ENCODE results near the gene TMEM167B.

Gene TMEM167B

GRCh38 chr1:109056064-109056463 is 34.5 kb upstream of the TMEM167B start:
- Histone ChIP-seq H3K36me3 (ENCODE audit: control insufficient read depth in 1 of 2, insufficient read depth in 2 of 2, low read length in 2 of 2) (no peaks in the 10 kb centered on the region), H3K4me1 (ENCODE audit: control insufficient read depth in 1 of 2, insufficient read depth in 2 of 2, low read length in 2 of 2) (no peaks in the 10 kb centered on the region), H3K9me3 (ENCODE audit: control insufficient read depth in 1 of 2, low read length in 2 of 2) (no peaks in the 10 kb centered on the region), H3K27me3 (ENCODE audit: control insufficient read depth in 1 of 2, insufficient read depth in 2 of 2, low read length in 2 of 2) (no peaks in the 10 kb centered on the region), H3K4me3 (ENCODE audit: low read depth in 1 of 2, low read length in 2 of 2) (no peak overlapping the region), H3K27ac (ENCODE audit: low read depth, low read length) (no peak overlapping the region), H3K9ac (ENCODE audit: low read depth in 1 of 2, low read length in 2 of 2) (no peak overlapping the region)

GRCh38 chr1:109059026-109059425 is 31.5 kb upstream of the TMEM167B start:
- no peaks in the 10 kb centered on the region for H3K4me1 ChIP-seq (ENCODE audit: control insufficient read depth in 1 of 2, insufficient read depth in 2 of 2, low read length in 2 of 2)
- H3K9ac ChIP-seq (ENCODE audit: low read depth in 1 of 2, low read length in 2 of 2): no peak overlapping the region
- H3K36me3 ChIP-seq (ENCODE audit: control insufficient read depth in 1 of 2, insufficient read depth in 2 of 2, low read length in 2 of 2): peaks cover 0 to 4% of the 10 kb centered on the region in 2 donors
- H3K9me3 ChIP-seq (ENCODE audit: control insufficient read depth in 1 of 2, low read length in 2 of 2): no peaks in the 10 kb centered on the region
- no peak overlapping the region for H3K27ac ChIP-seq (ENCODE audit: low read depth, low read length)
- no peak overlapping the region for H3K4me3 ChIP-seq (ENCODE audit: low read depth in 1 of 2, low read length in 2 of 2)
- no peaks in the 10 kb centered on the region for H3K27me3 ChIP-seq (ENCODE audit: control insufficient read depth in 1 of 2, insufficient read depth in 2 of 2, low read length in 2 of 2)

GRCh38 chr1:109060707-109061106 is 29.9 kb upstream of the TMEM167B start:
- no peaks in the 10 kb centered on the region for H3K9me3 ChIP-seq (ENCODE audit: control insufficient read depth in 1 of 2, low read length in 2 of 2)
- H3K9ac ChIP-seq (ENCODE audit: low read depth in 1 of 2, low read length in 2 of 2): no peak overlapping the region
- no peaks in the 10 kb centered on the region for H3K4me1 ChIP-seq (ENCODE audit: control insufficient read depth in 1 of 2, insufficient read depth in 2 of 2, low read length in 2 of 2)

GRCh38 chr1:109061183-109061582 is 29.4 kb upstream of the TMEM167B start:
- H3K36me3 ChIP-seq (ENCODE audit: control insufficient read depth in 1 of 2, insufficient read depth in 2 of 2, low read length in 2 of 2): peaks cover 0 to 11% of the 10 kb centered on the region in 2 donors
- no peak overlapping the region for H3K4me3 ChIP-seq (ENCODE audit: low read depth in 1 of 2, low read length in 2 of 2)
- no peaks in the 10 kb centered on the region for H3K4me1 ChIP-seq (ENCODE audit: control insufficient read depth in 1 of 2, insufficient read depth in 2 of 2, low read length in 2 of 2)
- no peaks in the 10 kb centered on the region for H3K27me3 ChIP-seq (ENCODE audit: control insufficient read depth in 1 of 2, insufficient read depth in 2 of 2, low read length in 2 of 2)
- H3K9me3 ChIP-seq (ENCODE audit: control insufficient read depth in 1 of 2, low read length in 2 of 2): no peaks in the 10 kb centered on the region
- H3K9ac ChIP-seq (ENCODE audit: low read depth in 1 of 2, low read length in 2 of 2): no peak overlapping the region
- H3K27ac ChIP-seq (ENCODE audit: low read depth, low read length): no peak overlapping the region

More at GRCh38 chr1:109060707-109061106, 29.9 kb upstream of the TMEM167B start:
- H3K4me3 ChIP-seq (ENCODE audit: low read depth in 1 of 2, low read length in 2 of 2): no peak overlapping the region
- no peaks in the 10 kb centered on the region for H3K27me3 ChIP-seq (ENCODE audit: control insufficient read depth in 1 of 2, insufficient read depth in 2 of 2, low read length in 2 of 2)
- H3K27ac ChIP-seq (ENCODE audit: low read depth, low read length): no peak overlapping the region
- H3K36me3 ChIP-seq (ENCODE audit: control insufficient read depth in 1 of 2, insufficient read depth in 2 of 2, low read length in 2 of 2): peaks cover 0 to 11% of the 10 kb centered on the region in 2 donors

- Histone ChIP-seq H3K4me3 (ENCODE audit: low read depth in 1 of 2, low read length in 2 of 2) (no peak overlapping the region), H3K4me1 (ENCODE audit: control insufficient read depth in 1 of 2, insufficient read depth in 2 of 2, low read length in 2 of 2) (no peaks in the 10 kb centered on the region), H3K36me3 (ENCODE audit: control insufficient read depth in 1 of 2, insufficient read depth in 2 of 2, low read length in 2 of 2) (peaks cover 8 to 27% of the 10 kb centered on the region in 2 donors), H3K9ac (ENCODE audit: low read depth in 1 of 2, low read length in 2 of 2) (no peak overlapping the region), H3K27ac (ENCODE audit: low read depth, low read length) (no peak overlapping the region), H3K27me3 (ENCODE audit: control insufficient read depth in 1 of 2, insufficient read depth in 2 of 2, low read length in 2 of 2) (no peaks in the 10 kb centered on the region), H3K9me3 (ENCODE audit: control insufficient read depth in 1 of 2, low read length in 2 of 2) (no peaks in the 10 kb centered on the region)
Measured at GRCh38 chr1:109065137-109065536, 25.4 kb upstream of the TMEM167B start.

- Histone ChIP-seq H3K4me1 (ENCODE audit: control insufficient read depth in 1 of 2, insufficient read depth in 2 of 2, low read length in 2 of 2) (no peaks in the 10 kb centered on the region), H3K9ac (ENCODE audit: low read depth in 1 of 2, low read length in 2 of 2) (no peak overlapping the region), H3K27me3 (ENCODE audit: control insufficient read depth in 1 of 2, insufficient read depth in 2 of 2, low read length in 2 of 2) (no peaks in the 10 kb centered on the region), H3K9me3 (ENCODE audit: control insufficient read depth in 1 of 2, low read length in 2 of 2) (no peaks in the 10 kb centered on the region), H3K36me3 (ENCODE audit: control insufficient read depth in 1 of 2, insufficient read depth in 2 of 2, low read length in 2 of 2) (peaks cover 8 to 24% of the 10 kb centered on the region in 2 donors), H3K4me3 (ENCODE audit: low read depth in 1 of 2, low read length in 2 of 2) (no peak overlapping the region), H3K27ac (ENCODE audit: low read depth, low read length) (no peak overlapping the region)
Measured at GRCh38 chr1:109067883-109068282, 22.7 kb upstream of the TMEM167B start.

- no peak overlapping the region for H3K9ac ChIP-seq (ENCODE audit: low read depth in 1 of 2, low read length in 2 of 2)
- no peaks in the 10 kb centered on the region for H3K9me3 ChIP-seq (ENCODE audit: control insufficient read depth in 1 of 2, low read length in 2 of 2)
- H3K4me3 ChIP-seq (ENCODE audit: low read depth in 1 of 2, low read length in 2 of 2): no peak overlapping the region
- H3K4me1 ChIP-seq (ENCODE audit: control insufficient read depth in 1 of 2, insufficient read depth in 2 of 2, low read length in 2 of 2): no peaks in the 10 kb centered on the region
- H3K36me3 ChIP-seq (ENCODE audit: control insufficient read depth in 1 of 2, insufficient read depth in 2 of 2, low read length in 2 of 2): peaks cover 8 to 21% of the 10 kb centered on the region in 2 donors
- H3K27me3 ChIP-seq (ENCODE audit: control insufficient read depth in 1 of 2, insufficient read depth in 2 of 2, low read length in 2 of 2): no peaks in the 10 kb centered on the region
- H3K27ac ChIP-seq (ENCODE audit: low read depth, low read length): no peak overlapping the region
Measured at GRCh38 chr1:109069294-109069693, 21.3 kb upstream of the TMEM167B start.

- Histone ChIP-seq H3K27me3 (ENCODE audit: control insufficient read depth in 1 of 2, insufficient read depth in 2 of 2, low read length in 2 of 2) (no peaks in the 10 kb centered on the region), H3K9me3 (ENCODE audit: control insufficient read depth in 1 of 2, low read length in 2 of 2) (no peaks in the 10 kb centered on the region), H3K4me3 (ENCODE audit: low read depth in 1 of 2, low read length in 2 of 2) (peak within 1 kb of the TSS; percentile 94 to 97)
Measured at GRCh38 chr1:109075531-109076490, 14.8 kb upstream of the TMEM167B start, which contains the start of gene TAF13. Gene TAF13, minus strand, starts transcription at chr1:109076003. Its CDS starts 56 bp downstream, at chr1:109075947.

GRCh38 chr1:109078317-109078716 is 12.2 kb upstream of the TMEM167B start:
- peaks cover 8 to 9% of the 10 kb centered on the region in 2 donors for H3K4me1 ChIP-seq (ENCODE audit: control insufficient read depth in 1 of 2, insufficient read depth in 2 of 2, low read length in 2 of 2)
- H3K9me3 ChIP-seq (ENCODE audit: control insufficient read depth in 1 of 2, low read length in 2 of 2): no peaks in the 10 kb centered on the region
- H3K27ac ChIP-seq (ENCODE audit: low read depth, low read length): no peak overlapping the region
- H3K27me3 ChIP-seq (ENCODE audit: control insufficient read depth in 1 of 2, insufficient read depth in 2 of 2, low read length in 2 of 2): no peaks in the 10 kb centered on the region
- H3K9ac ChIP-seq (ENCODE audit: low read depth in 1 of 2, low read length in 2 of 2): no peak overlapping the region
- H3K4me3 ChIP-seq (ENCODE audit: low read depth in 1 of 2, low read length in 2 of 2): no peak overlapping the region
- H3K36me3 ChIP-seq (ENCODE audit: control insufficient read depth in 1 of 2, insufficient read depth in 2 of 2, low read length in 2 of 2): no peaks in the 10 kb centered on the region

More at GRCh38 chr1:109075531-109076490, 14.8 kb upstream of the TMEM167B start, which contains the start of gene TAF13:
- H3K4me1 ChIP-seq (ENCODE audit: control insufficient read depth in 1 of 2, insufficient read depth in 2 of 2, low read length in 2 of 2): peaks cover 8 to 9% of the 10 kb centered on the region in 2 donors
- peak within 1 kb of the TSS; percentile 77 to 91 for H3K9ac ChIP-seq (ENCODE audit: low read depth in 1 of 2, low read length in 2 of 2)
- H3K36me3 ChIP-seq (ENCODE audit: control insufficient read depth in 1 of 2, insufficient read depth in 2 of 2, low read length in 2 of 2): no peaks in the 10 kb centered on the region
- peak within 1 kb of the TSS; percentile 90 for H3K27ac ChIP-seq (ENCODE audit: low read depth, low read length)

GRCh38 chr1:109079240-109079622 is 11.3 kb upstream of the TMEM167B start:
- Histone ChIP-seq H3K27me3 (ENCODE audit: control insufficient read depth in 1 of 2, insufficient read depth in 2 of 2, low read length in 2 of 2) (no peaks in the 10 kb centered on the region), H3K4me1 (ENCODE audit: control insufficient read depth in 1 of 2, insufficient read depth in 2 of 2, low read length in 2 of 2) (peaks cover 13 to 15% of the 10 kb centered on the region in 2 donors), H3K9me3 (ENCODE audit: control insufficient read depth in 1 of 2, low read length in 2 of 2) (no peaks in the 10 kb centered on the region), H3K9ac (ENCODE audit: low read depth in 1 of 2, low read length in 2 of 2) (no peak overlapping the region), H3K4me3 (ENCODE audit: low read depth in 1 of 2, low read length in 2 of 2) (no peak overlapping the region), H3K36me3 (ENCODE audit: control insufficient read depth in 1 of 2, insufficient read depth in 2 of 2, low read length in 2 of 2) (no peaks in the 10 kb centered on the region), H3K27ac (ENCODE audit: low read depth, low read length) (no peak overlapping the region)

All from duodenal mucosa (tissue), 2 donors.